Activated T-cell treated with anti-CD3 and anti-CD28 coated beads, Interleukin-2, amount 50 U/mL, for 72 hours (primary cell): Measurements from ENCODE around the gene TTYH2. TPM values are rescaled to one million over a fixed set of nuclear protein-coding genes. Genes with fewer than 3 reads are reported as not detected.

Experiments used
- ATAC-seq, 2 donors: fragments of 150-1000 bp; cut with Tn5 transposase; replicated peaks in 1 of 2; 2 replicates each; pipeline ENCODE4 v1.10.0; 2021; ENCODE audit warnings: moderate library complexity in 2 of 2, mild to moderate bottlenecking in 1 of 2
- DNase-seq, 2 donors: peaks; one replicate each; pipeline ENCODE4 v3.0.0; 2021 to 2022; ENCODE audit warnings: mixed read lengths in 1 of 2
- H3K27ac Mint-ChIP-seq: one replicate; pipeline ENCODE4 v1.8.0; 2022; ENCODE audit warnings: mild to moderate bottlenecking, moderate library complexity, mixed read lengths
- H3K27me3 Mint-ChIP-seq: one replicate; pipeline ENCODE4 v1.8.0; 2022; ENCODE audit warnings: low read depth, mixed read lengths
- H3K36me3 Mint-ChIP-seq, 2 donors: one replicate each; pipeline ENCODE4 v1.8.0; 2022; ENCODE audit warnings: mixed read lengths in 2 of 2, mild to moderate bottlenecking in 1 of 2; ENCODE audit not compliant: insufficient read depth in 2 of 2
- H3K4me1 Mint-ChIP-seq: one replicate; pipeline ENCODE4 v1.8.0; 2022; ENCODE audit warnings: low read depth, mixed read lengths
- H3K4me3 Mint-ChIP-seq, 2 donors: one replicate each; pipeline ENCODE4 v1.8.0; 2022; ENCODE audit warnings: mild to moderate bottlenecking in 2 of 2, mixed read lengths in 2 of 2, moderate library complexity in 2 of 2
- H3K9me3 Mint-ChIP-seq, 2 donors: one replicate each; pipeline ENCODE4 v1.8.0; 2022; ENCODE audit warnings: mixed read lengths in 2 of 2
- total RNA-seq, 2 donors: library from RNA; stranded (reverse); gene quantifications; one replicate each; pipeline ENCODE4 v1.2.3, GENCODE V29; 2022

The TTYH2 gene
- total RNA-seq, 2 donors from 2014 or later: 5.3 to 7.2 TPM

GRCh38 chr17:74309902-74310301, 96.5 kb downstream of the TTYH2 start:
- Mint-ChIP-seq H3K9me3 (peaks cover 2% of the 10 kb centered on the region in 2 donors), H3K27ac (no peak overlapping the region), H3K36me3 (no peaks in the 10 kb centered on the region), H3K27me3 (peaks cover 9% of the 10 kb centered on the region), H3K4me1 (peaks cover 14% of the 10 kb centered on the region), H3K4me3 (no peak overlapping the region)
- ATAC-seq (no peak), DNase-seq (no peak)

Other genes starting within 250 kb of the TTYH2 start
- 1,000 to 10,000 TPM; 1,255 to 1,305 TPM for gene RPL38, start 9.9 kb upstream of the TTYH2 start, total RNA-seq
- 1 to 10 TPM; 1.4 TPM for gene DNAI2, start 60.7 kb downstream of the TTYH2 start, total RNA-seq
- under 1 TPM in 1 of 2 donors, not detected in 1; 0.25 TPM for gene KIF19, start 112.7 kb downstream of the TTYH2 start, total RNA-seq
- gene BTBD17, start 148.3 kb downstream of the TTYH2 start, total RNA-seq: not detected
- gene GPR142, start 153.9 kb downstream of the TTYH2 start, total RNA-seq: not detected
- 1 to 10 TPM; 1.3 to 2.3 TPM for gene GPRC5C, start 218.5 kb downstream of the TTYH2 start, total RNA-seq